Measurements from ENCODE around the gene NHERF1. TPM values are rescaled to one million over a fixed set of nuclear protein-coding genes. Genes with fewer than 3 reads are reported as not detected.
A peak's percentile ranks its signal among the peaks of the same experiment; 100 is the strongest.

NHERF1 gene
- total and polyA plus RNA-seq, 2 of the 4 experiments (the other 2 are of a cell fraction), result 3.8 to 11.8 TPM

DNA sequence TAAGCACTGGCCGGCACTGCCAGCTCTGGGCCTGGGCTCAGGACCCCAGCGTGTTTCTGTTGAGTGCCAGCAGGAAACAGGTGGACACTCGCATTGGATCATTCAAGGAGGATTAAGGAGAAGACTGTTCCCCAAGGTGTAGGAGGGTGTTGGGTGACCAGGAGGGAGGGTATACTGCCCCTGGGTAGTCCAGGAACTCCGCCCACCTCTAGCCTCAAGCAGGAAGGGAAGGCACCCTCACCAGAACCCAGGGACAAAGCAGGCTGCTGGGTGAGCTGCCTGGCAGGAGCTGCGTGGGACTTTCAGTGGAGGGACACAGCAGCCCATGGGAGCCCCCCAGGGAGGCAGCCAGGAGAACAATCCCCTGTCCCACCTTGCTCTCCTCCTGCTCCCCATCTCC is 19.1 kb upstream of the NHERF1 start:
- H4K20me1 ChIP-seq (ENCODE audit: insufficient read depth, low read length), result no peaks in the 10 kb centered on the region
- H3K36me3 ChIP-seq (ENCODE audit: control insufficient read depth, insufficient read depth, low read length), result no peaks in the 10 kb centered on the region
- TF ChIP-seq SMC3 (IDR thresholded peaks at IDR 0.05; ENCODE audit: low read depth, low read length), result no peak
- no peak for TF ChIP-seq RFX5 (IDR thresholded peaks at IDR 0.05; ENCODE audit: low read depth, low read length)
- no peak for TF ChIP-seq NFE2L2 (IDR thresholded peaks at IDR 0.05; ENCODE audit: low read depth, low read length)
- TF ChIP-seq, protein P1, sequence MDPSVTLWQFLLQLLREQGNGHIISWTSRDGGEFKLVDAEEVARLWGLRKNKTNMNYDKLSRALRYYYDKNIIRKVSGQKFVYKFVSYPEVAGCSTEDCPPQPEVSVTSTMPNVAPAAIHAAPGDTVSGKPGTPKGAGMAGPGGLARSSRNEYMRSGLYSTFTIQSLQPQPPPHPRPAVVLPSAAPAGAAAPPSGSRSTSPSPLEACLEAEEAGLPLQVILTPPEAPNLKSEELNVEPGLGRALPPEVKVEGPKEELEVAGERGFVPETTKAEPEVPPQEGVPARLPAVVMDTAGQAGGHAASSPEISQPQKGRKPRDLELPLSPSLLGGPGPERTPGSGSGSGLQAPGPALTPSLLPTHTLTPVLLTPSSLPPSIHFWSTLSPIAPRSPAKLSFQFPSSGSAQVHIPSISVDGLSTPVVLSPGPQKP (IDR thresholded peaks at IDR 0.05; ENCODE audit: borderline replicate concordance, low read depth, low read length), result no peak
- no peak for TF ChIP-seq MXI1 (IDR thresholded peaks at IDR 0.05; ENCODE audit: borderline replicate concordance, low read depth, low read length)
- TF ChIP-seq CHD1 (IDR thresholded peaks at IDR 0.05; ENCODE audit: low read depth, low read length), result no peak
- no peak for TF ChIP-seq MAFK (IDR thresholded peaks at IDR 0.05; ENCODE audit: low read depth, low read length)
- no peak for TF ChIP-seq CEBPB (IDR thresholded peaks at IDR 0.05; ENCODE audit: low read depth, low read length)
- TF ChIP-seq, protein P2, sequence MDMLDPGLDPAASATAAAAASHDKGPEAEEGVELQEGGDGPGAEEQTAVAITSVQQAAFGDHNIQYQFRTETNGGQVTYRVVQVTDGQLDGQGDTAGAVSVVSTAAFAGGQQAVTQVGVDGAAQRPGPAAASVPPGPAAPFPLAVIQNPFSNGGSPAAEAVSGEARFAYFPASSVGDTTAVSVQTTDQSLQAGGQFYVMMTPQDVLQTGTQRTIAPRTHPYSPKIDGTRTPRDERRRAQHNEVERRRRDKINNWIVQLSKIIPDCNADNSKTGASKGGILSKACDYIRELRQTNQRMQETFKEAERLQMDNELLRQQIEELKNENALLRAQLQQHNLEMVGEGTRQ (IDR thresholded peaks at IDR 0.05; ENCODE audit: low read depth, low read length), result no peak
- no peak for TF ChIP-seq RAD21 (IDR thresholded peaks at IDR 0.05; ENCODE audit: low read length)
- TF ChIP-seq, protein P3, sequence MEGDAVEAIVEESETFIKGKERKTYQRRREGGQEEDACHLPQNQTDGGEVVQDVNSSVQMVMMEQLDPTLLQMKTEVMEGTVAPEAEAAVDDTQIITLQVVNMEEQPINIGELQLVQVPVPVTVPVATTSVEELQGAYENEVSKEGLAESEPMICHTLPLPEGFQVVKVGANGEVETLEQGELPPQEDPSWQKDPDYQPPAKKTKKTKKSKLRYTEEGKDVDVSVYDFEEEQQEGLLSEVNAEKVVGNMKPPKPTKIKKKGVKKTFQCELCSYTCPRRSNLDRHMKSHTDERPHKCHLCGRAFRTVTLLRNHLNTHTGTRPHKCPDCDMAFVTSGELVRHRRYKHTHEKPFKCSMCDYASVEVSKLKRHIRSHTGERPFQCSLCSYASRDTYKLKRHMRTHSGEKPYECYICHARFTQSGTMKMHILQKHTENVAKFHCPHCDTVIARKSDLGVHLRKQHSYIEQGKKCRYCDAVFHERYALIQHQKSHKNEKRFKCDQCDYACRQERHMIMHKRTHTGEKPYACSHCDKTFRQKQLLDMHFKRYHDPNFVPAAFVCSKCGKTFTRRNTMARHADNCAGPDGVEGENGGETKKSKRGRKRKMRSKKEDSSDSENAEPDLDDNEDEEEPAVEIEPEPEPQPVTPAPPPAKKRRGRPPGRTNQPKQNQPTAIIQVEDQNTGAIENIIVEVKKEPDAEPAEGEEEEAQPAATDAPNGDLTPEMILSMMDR (conservative IDR thresholded peaks at IDR 0.05; ENCODE audit: low read depth, low read length), result no peak
- no peak for TF ChIP-seq POLR2A (IDR thresholded peaks at IDR 0.05; ENCODE audit: low read depth, low read length)
- no peak for TF ChIP-seq FOS (IDR thresholded peaks at IDR 0.05; ENCODE audit: low read depth, low read length)
- no peak for TF ChIP-seq MAZ (IDR thresholded peaks at IDR 0.05; ENCODE audit: borderline replicate concordance, low read depth, low read length)
- TF ChIP-seq BHLHE40 (IDR thresholded peaks at IDR 0.05; ENCODE audit: low read depth, low read length), result no peak
- no peak for TF ChIP-seq RCOR1 (IDR thresholded peaks at IDR 0.05; ENCODE audit: insufficient replicate concordance, low read length)
- H2BK20ac ChIP-seq (ENCODE audit: low read depth, low read length), result no peak overlapping the region
- no peak overlapping the region for H3K4ac ChIP-seq (ENCODE audit: low read depth, low read length)
- no peak overlapping the region for H4K5ac ChIP-seq (ENCODE audit: low read depth, low read length)
- no peak overlapping the region for H4K91ac ChIP-seq (ENCODE audit: insufficient read depth, low read depth, low read length)
- no peak overlapping the region for H3K56ac ChIP-seq (ENCODE audit: extremely low read depth, insufficient read depth, low read length)
- H3K9me1 ChIP-seq (ENCODE audit: insufficient read depth, low read length), result no peaks in the 10 kb centered on the region
- no peak overlapping the region for H3K4me3 ChIP-seq (ENCODE audit: insufficient read depth, low read depth, low read length)
- DNase-seq (no peak), ATAC-seq (ENCODE audit: low read depth) (no peak)
- dilution Hi-C loops (cut with HindIII; ENCODE audit: low sequenced_read_pairs, unreplicated experiment) (no loop called here), in situ Hi-C loops (cut with MboI; ENCODE audit: low sequenced_read_pairs) (no loop called here), intact Hi-C loops (cut with micrococcal nuclease) (no loop called here)
- ChIA-PET CTCF (no interaction called here), POLR2A (ENCODE audit: unreplicated experiment) (no interaction called here)
- no peak overlapping the region for H2AK5ac ChIP-seq (ENCODE audit: low read depth, low read length)
- H3K14ac ChIP-seq (replicated peaks; ENCODE audit: low read depth, low read length), result no peak overlapping the region
- peaks cover 3% of the 10 kb centered on the region; the same call in 1 of the 2 replicates for H3K27me3 ChIP-seq (ENCODE audit: control insufficient read depth, insufficient read depth, low read length)
- H2AFZ ChIP-seq (replicated peaks; ENCODE audit: low read length, poor library complexity), result peak overlapping the region; percentile 43
- no peak overlapping the region for H3K27ac ChIP-seq (ENCODE audit: insufficient read depth, low read length)
- no peaks in the 10 kb centered on the region for H3K79me1 ChIP-seq (ENCODE audit: low read depth in 1 of 2, low read length in 2 of 2)
- 100% methylated on average over 2 of the region's 5 CpGs; no CpG with 5 or more reads in 1 of the 2 experiments for WGBS, 2 experiments (ENCODE audit: extremely low coverage in 2 of 2, insufficient read length in 1 of 2)
- H2BK5ac ChIP-seq (ENCODE audit: low read depth, low read length, poor library complexity, severe bottlenecking), result no peak overlapping the region
- no peak overlapping the region for H3K9ac ChIP-seq (ENCODE audit: low read depth, low read length)
- BruUV-seq (replicated peaks), result no TSS peak
- H3K18ac ChIP-seq (ENCODE audit: low read depth, low read length), result no peak overlapping the region
- no peak overlapping the region for H3K4me2 ChIP-seq (ENCODE audit: low read depth, low read length)
- no peak overlapping the region for H2BK120ac ChIP-seq (ENCODE audit: low read depth, low read length)
- no peak overlapping the region for H4K8ac ChIP-seq (ENCODE audit: low read depth in 2 of 2, low read length in 2 of 2)
- H3K4me1 ChIP-seq (ENCODE audit: control insufficient read depth, insufficient read depth, low read length), result no peaks in the 10 kb centered on the region
- H3K23ac ChIP-seq (ENCODE audit: low read depth, low read length), result no peak overlapping the region
- peaks cover 3% of the 10 kb centered on the region; the same call in 1 of the 2 replicates for H3K9me3 ChIP-seq (ENCODE audit: control insufficient read depth, insufficient read depth, low read length)
- no peak overlapping the region for H2BK15ac ChIP-seq (ENCODE audit: low read depth, low read length)
- no peak overlapping the region for H2AK9ac ChIP-seq (replicated peaks; ENCODE audit: low read depth, low read length, poor library complexity)
